ENCODE results near the gene MMADHC. TPM values are rescaled to one million over a fixed set of nuclear protein-coding genes. Genes with fewer than 3 reads are reported as not detected.

The MMADHC gene
- total and polyA plus RNA-seq, 4 donors = 67.8 to 97.5 (median 88.0) TPM

- TF ChIP-seq SP1 (IDR thresholded peaks at IDR 0.05) (no peak), TAF1 (conservative IDR thresholded peaks at IDR 0.05) (no peak), YY1 (IDR thresholded peaks at IDR 0.05) (no peak)
- no peak overlapping the region for H3K9ac ChIP-seq (ENCODE audit: low read depth in 1 of 2, low read length in 2 of 2)
- no peaks in the 10 kb centered on the region for H3K4me1 ChIP-seq (ENCODE audit: control insufficient read depth in 4 of 4, insufficient read depth in 4 of 4, low read length in 3 of 4)
- 77% methylated on average over 7 of the region's 7 CpGs for WGBS
- no peak overlapping the region for H3K4me3 ChIP-seq (ENCODE audit: low read depth in 1 of 3, low read length in 3 of 3)
- no peak for DNase-seq (ENCODE audit: low spot score)
- no peaks in the 10 kb centered on the region for H3K36me3 ChIP-seq (ENCODE audit: control insufficient read depth in 4 of 4, insufficient read depth in 3 of 4, low read depth in 1 of 4, low read length in 3 of 4)
- no peaks in the 10 kb centered on the region for H3K27me3 ChIP-seq (ENCODE audit: control insufficient read depth in 4 of 4, insufficient read depth in 4 of 4, low read length in 3 of 4)
- peaks cover 0 to 2% (median 0%) of the 10 kb centered on the region in 4 donors for H3K9me3 ChIP-seq (ENCODE audit: control insufficient read depth in 4 of 4, low read length in 3 of 4)
- no peak overlapping the region for H3K27ac ChIP-seq (ENCODE audit: low read depth in 1 of 2, low read length in 2 of 2)
Measured at GRCh38 chr2:149534674-149535073, 52.9 kb downstream of the MMADHC start.

GRCh38 chr2:149528983-149529382, 58.6 kb downstream of the MMADHC start:
- WGBS = 67% methylated on average over 3 of the region's 3 CpGs
- H3K4me3 ChIP-seq (ENCODE audit: low read depth in 1 of 3, low read length in 3 of 3) = no peak overlapping the region
- H3K36me3 ChIP-seq (ENCODE audit: control insufficient read depth in 4 of 4, insufficient read depth in 3 of 4, low read depth in 1 of 4, low read length in 3 of 4) = no peaks in the 10 kb centered on the region
- no peak for TF ChIP-seq GABPA (IDR thresholded peaks at IDR 0.05 in 1 of 2, conservative IDR thresholded peaks at IDR 0.05 in 1 of 2)
- no peak for TF ChIP-seq RAD21 (IDR thresholded peaks at IDR 0.05)
- TF ChIP-seq FOXA1 (IDR thresholded peaks at IDR 0.05) = no peak
- TF ChIP-seq SP1 (IDR thresholded peaks at IDR 0.05) = no peak
- no peak for TF ChIP-seq FOXA2 (IDR thresholded peaks at IDR 0.05)
- no peak for TF ChIP-seq YY1 (IDR thresholded peaks at IDR 0.05)
- no peak for TF ChIP-seq HNF4G (IDR thresholded peaks at IDR 0.05)
- no peak for TF ChIP-seq EGR1 (IDR thresholded peaks at IDR 0.05; ENCODE audit: low read depth in 2 of 2)
- no peak for TF ChIP-seq HNF4A (conservative IDR thresholded peaks at IDR 0.05)
- no peak overlapping the region for H3K9ac ChIP-seq (ENCODE audit: low read depth in 1 of 2, low read length in 2 of 2)
- no peaks in the 10 kb centered on the region for H3K9me3 ChIP-seq (ENCODE audit: control insufficient read depth in 4 of 4, low read length in 3 of 4)
- no peak overlapping the region for H3K27ac ChIP-seq (ENCODE audit: low read depth in 1 of 2, low read length in 2 of 2)
- no peak for DNase-seq (ENCODE audit: low spot score)
- no peaks in the 10 kb centered on the region for H3K4me1 ChIP-seq (ENCODE audit: control insufficient read depth in 4 of 4, insufficient read depth in 4 of 4, low read length in 3 of 4)
- H3K27me3 ChIP-seq (ENCODE audit: control insufficient read depth in 4 of 4, insufficient read depth in 4 of 4, low read length in 3 of 4) = no peaks in the 10 kb centered on the region

GRCh38 chr2:149527998-149528755, 59.4 kb downstream of the MMADHC start:
- no peak overlapping the region for H3K4me3 ChIP-seq (ENCODE audit: low read depth in 1 of 3, low read length in 3 of 3)
- H3K9ac ChIP-seq (ENCODE audit: low read depth in 1 of 2, low read length in 2 of 2) = no peak overlapping the region
- H3K4me1 ChIP-seq (ENCODE audit: control insufficient read depth in 4 of 4, insufficient read depth in 4 of 4, low read length in 3 of 4) = no peaks in the 10 kb centered on the region
- no peaks in the 10 kb centered on the region for H3K36me3 ChIP-seq (ENCODE audit: control insufficient read depth in 4 of 4, insufficient read depth in 3 of 4, low read depth in 1 of 4, low read length in 3 of 4)
- WGBS = 88% methylated on average over 7 of the region's 7 CpGs
- TF ChIP-seq HNF4G (IDR thresholded peaks at IDR 0.05) = no peak
- no peak for TF ChIP-seq ATF3 (IDR thresholded peaks at IDR 0.05)
- TF ChIP-seq EGR1 (IDR thresholded peaks at IDR 0.05; ENCODE audit: low read depth in 2 of 2) = no peak
- no peak overlapping the region for H3K27ac ChIP-seq (ENCODE audit: low read depth in 1 of 2, low read length in 2 of 2)
- no peak for DNase-seq (ENCODE audit: low spot score)
- no peaks in the 10 kb centered on the region for H3K27me3 ChIP-seq (ENCODE audit: control insufficient read depth in 4 of 4, insufficient read depth in 4 of 4, low read length in 3 of 4)
- no peaks in the 10 kb centered on the region for H3K9me3 ChIP-seq (ENCODE audit: control insufficient read depth in 4 of 4, low read length in 3 of 4)

GRCh38 chr2:149526689-149527088, 60.9 kb downstream of the MMADHC start:
- no peak for TF ChIP-seq EGR1 (IDR thresholded peaks at IDR 0.05; ENCODE audit: low read depth in 2 of 2)
- TF ChIP-seq MAX (IDR thresholded peaks at IDR 0.05) = no peak
- TF ChIP-seq SP1 (IDR thresholded peaks at IDR 0.05) = no peak
- TF ChIP-seq HNF4G (IDR thresholded peaks at IDR 0.05) = no peak
- no peak for TF ChIP-seq JUND (IDR thresholded peaks at IDR 0.05)
- TF ChIP-seq ZBTB33 (IDR thresholded peaks at IDR 0.05) = no peak
- no peak for TF ChIP-seq GABPA (IDR thresholded peaks at IDR 0.05 in 1 of 2, conservative IDR thresholded peaks at IDR 0.05 in 1 of 2)
- TF ChIP-seq TAF1 (conservative IDR thresholded peaks at IDR 0.05) = no peak
- TF ChIP-seq FOXA1 (IDR thresholded peaks at IDR 0.05) = no peak
- no peak for TF ChIP-seq RXRA (IDR thresholded peaks at IDR 0.05)
- no peak for TF ChIP-seq FOXA2 (IDR thresholded peaks at IDR 0.05)
- no peak for TF ChIP-seq NR2F2 (IDR thresholded peaks at IDR 0.05)
- WGBS = 69% methylated on average over 2 of the region's 2 CpGs
- H3K9ac ChIP-seq (ENCODE audit: low read depth in 1 of 2, low read length in 2 of 2) = no peak overlapping the region

More at GRCh38 chr2:149526689-149527088, 60.9 kb downstream of the MMADHC start:
- H3K9me3 ChIP-seq (ENCODE audit: control insufficient read depth in 4 of 4, low read length in 3 of 4) = no peaks in the 10 kb centered on the region
- H3K4me3 ChIP-seq (ENCODE audit: low read depth in 1 of 3, low read length in 3 of 3) = no peak overlapping the region
- no peak overlapping the region for H3K27ac ChIP-seq (ENCODE audit: low read depth in 1 of 2, low read length in 2 of 2)
- H3K4me1 ChIP-seq (ENCODE audit: control insufficient read depth in 4 of 4, insufficient read depth in 4 of 4, low read length in 3 of 4) = no peaks in the 10 kb centered on the region
- no peaks in the 10 kb centered on the region for H3K27me3 ChIP-seq (ENCODE audit: control insufficient read depth in 4 of 4, insufficient read depth in 4 of 4, low read length in 3 of 4)
- H3K36me3 ChIP-seq (ENCODE audit: control insufficient read depth in 4 of 4, insufficient read depth in 3 of 4, low read depth in 1 of 4, low read length in 3 of 4) = no peaks in the 10 kb centered on the region
- no peak for DNase-seq (ENCODE audit: low spot score)

Measured in liver (tissue), 9 donors.